Fibroblast of skin of right biceps (primary cell): ENCODE results near the gene TUBA3E.
A peak's percentile ranks its signal among the peaks of the same experiment; 100 is the strongest.
"Not testable (repeated sequence)": the region's sequence is repeated elsewhere in the genome, so short reads cannot be mapped to it uniquely, and the experiment has no call there.

ENCODE experiments used
- DNase-seq: peaks from one replicate; pipeline ENCODE4 v3.0.0-alpha.2; 2013

Gene TUBA3E

GRCh38 chr2:130160838-130161705 is 37.2 kb downstream of the TUBA3E start:
- DNase-seq = not testable (repeated sequence)

- no peak for DNase-seq
Measured at GRCh38 chr2:130160131-130160530, 38.1 kb downstream of the TUBA3E start.

DNA sequence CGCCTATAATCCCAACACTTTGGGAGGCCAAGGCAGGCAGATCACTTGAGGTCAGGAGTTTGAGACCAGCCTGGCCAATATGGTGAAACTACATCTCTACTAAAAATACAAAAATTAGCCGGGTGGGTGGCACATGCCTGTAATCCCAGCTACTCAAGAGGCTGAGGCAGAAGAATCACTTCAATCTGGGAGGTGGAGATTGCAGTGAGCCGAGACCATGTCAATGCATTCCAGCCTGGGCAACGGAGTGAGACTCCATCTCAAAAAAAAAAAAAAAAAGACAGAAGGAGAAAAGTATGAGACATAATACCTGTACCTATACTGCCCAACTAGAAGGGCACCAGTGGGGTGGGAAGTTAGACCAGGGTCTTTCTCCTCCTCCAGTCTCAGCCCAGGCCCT is 38.9 kb downstream of the TUBA3E start:
- DNase-seq = not testable (repeated sequence)

GRCh38 chr2:130158631-130159030 is 39.6 kb downstream of the TUBA3E start:
- no peak for DNase-seq

DNA sequence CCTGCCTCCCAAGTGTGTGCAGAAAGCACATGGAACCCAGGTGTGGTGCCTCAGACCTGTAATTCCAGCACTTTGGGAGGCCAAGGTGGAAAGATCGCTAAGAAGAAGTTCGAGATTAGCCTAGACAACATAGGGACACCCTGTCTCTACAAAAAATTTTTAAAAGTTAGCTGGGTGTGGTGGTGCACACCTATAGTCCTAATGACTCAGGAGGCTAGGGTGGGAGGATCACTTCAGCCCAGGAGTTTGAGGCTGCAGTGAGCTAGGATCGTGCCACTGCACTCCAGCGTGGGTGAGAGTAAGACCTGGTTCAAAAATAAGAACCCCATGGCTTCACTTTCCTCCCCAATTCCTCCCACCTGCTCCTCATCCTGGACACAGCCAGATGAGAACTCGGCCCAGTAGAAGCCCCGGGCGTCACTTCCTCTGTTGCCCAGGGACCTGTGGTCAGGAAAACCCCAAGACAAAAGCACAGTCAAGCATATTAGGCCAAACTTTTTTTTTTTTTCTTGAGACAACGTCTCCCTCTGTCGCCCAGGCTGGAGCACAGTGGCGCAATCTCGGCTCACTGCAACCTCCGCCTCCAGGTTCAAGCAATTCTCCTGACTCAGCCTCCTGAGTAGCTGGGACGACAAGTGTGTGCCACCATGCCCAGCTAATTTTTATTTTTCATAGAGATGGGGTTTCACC is 40.3 kb downstream of the TUBA3E start:
- DNase-seq = not testable (repeated sequence)

DNA sequence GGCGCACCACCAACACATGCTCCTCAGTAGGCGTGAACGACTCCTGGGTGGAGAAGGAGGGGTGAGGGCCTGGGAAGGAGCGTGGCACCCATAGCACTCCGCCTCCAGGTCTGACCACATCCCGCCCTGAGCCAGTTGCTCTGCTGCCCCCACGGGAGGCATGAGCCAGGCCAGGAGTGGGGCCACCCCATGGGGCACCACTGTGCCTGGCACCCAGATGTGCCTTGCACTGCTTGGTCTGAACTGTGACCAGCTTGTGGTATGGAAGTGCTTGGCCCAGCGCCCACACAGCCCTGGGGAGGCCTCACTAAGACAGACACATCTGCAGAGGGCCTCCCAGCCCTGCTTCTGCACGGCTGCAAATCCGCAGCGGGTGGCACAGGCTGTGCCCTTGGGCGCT is 40.9 kb downstream of the TUBA3E start:
- DNase-seq = not testable (repeated sequence)

DNA sequence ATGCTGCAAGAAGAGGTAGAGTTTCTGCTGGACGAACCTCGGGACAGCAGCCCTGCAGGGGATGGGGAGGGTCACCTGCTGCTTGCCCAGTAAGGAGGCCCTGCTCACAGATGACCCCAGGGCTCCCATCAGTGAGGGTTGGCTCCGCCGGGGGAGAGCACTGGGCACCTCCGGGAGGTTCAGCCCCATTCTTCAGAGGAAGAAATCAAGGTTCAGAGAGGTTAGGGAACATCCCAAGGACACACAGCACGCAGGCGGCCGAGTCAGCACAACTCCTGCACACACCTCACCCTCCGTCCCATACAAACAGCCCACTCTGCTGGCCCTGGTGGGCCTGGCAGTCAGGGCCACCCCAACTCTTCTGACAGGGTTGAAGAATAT is 41.6 kb downstream of the TUBA3E start:
- no peak for DNase-seq

- peak; percentile 55 for DNase-seq
Measured at GRCh38 chr2:130155956-130156623, 42.1 kb downstream of the TUBA3E start.

- DNase-seq = no peak
Measured at GRCh38 chr2:130154773-130155765, 43.2 kb downstream of the TUBA3E start.

DNA sequence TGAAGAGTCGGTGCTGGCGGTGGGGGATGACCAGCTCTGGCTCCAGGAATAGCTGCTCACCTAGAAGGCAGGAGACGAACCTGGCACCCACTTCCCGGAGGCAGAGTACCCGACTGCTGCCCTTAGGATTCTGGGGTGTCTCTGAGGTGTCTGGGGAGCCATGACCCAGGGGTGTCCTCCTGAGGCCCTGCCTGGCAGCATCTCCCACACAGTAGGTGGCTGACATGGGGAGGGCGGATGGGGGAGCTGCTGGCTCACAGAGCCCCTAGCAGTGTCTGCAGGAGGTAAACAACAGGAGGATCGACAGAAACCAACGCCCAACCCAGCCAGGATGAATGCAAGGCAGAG is 43.8 kb downstream of the TUBA3E start:
- DNase-seq = not testable (repeated sequence)

DNA sequence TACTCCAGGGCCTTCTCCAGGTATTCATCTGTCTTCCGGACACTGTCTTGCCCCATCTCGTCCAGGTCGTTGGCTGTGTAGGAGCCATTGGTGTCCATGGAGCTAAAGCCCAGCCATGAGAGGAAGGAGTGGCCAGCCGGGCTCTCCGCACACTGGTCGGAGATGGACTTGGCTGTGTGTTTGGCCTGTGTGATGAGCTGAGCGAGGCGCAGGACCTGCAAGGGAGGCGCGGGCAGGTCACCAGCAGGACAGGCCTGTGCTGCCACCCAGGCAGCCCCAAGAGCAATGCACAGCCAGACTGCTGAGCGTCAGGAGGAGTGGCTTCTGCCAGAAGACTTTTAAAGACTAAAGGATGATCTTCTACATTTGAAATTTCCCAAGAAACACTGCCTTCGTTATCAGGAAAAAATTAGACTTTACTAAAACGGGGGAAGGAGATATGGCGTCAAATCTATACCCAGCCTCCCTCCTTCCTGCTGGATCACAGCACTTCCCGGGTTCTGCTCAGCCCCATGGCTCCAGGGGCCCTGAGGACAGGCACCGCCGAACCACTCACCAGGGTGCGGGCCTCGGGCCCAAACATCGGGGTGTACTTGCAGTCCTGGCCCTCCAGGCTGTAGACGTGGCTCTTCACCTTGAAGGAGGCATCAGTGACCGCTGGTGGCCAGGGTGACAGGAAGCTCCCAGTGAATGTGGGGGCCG is 44.4 kb downstream of the TUBA3E start:
- DNase-seq = not testable (repeated sequence)

- DNase-seq = no peak
Measured at GRCh38 chr2:130152816-130153595, 45.2 kb downstream of the TUBA3E start.

DNA sequence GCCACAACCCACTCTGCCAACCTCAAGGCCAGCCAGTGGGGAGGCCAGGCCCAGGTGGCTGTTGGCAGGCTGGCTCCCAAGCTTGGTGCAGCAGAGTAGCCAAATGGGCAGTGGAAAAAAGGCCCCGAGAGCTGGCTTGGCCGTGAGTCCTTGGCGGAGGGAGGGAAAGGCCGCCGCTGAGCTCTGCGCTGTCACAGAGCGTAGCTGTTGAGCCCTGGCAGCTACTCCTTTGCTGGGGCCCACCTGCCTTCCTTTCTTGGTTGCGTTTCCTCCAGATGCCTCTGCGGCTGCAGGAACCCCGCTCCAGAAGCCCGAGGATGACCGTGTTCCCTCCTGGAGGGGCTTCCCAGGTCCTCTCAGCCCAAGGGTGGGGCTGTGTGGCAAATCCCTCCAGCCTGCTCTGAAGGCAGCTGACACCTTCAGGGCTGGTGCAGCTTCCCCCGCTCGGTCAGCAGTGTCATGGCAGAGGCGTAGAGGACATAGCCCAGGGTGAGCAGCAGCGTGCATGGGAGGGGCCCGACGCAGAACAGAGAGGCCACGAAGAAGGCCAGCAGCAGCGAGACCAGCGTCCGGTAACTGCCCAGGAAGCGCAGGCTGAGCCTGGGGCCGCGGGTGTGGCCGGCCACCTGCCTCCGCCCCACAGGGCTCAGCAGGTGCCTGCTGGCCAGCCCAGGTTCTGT is 46.0 kb downstream of the TUBA3E start:
- not testable (repeated sequence) for DNase-seq

DNA sequence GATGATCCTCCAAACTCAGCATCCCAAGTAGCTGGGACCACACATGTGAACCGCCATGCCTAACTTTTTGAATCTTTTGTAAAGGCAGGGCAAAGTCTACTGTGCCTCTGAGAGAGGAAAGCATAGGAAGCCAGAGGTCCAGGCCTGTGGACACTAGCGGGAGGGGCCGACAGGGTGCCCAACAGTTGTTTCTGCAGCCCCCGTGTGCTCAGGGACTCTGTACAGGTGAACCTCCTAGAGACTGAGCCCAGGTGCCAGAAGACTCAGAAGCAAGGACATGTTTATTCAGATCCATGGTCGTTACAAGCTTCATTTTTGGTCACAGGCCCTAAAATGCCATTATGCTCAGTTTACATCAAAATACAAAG is 47.1 kb downstream of the TUBA3E start:
- not testable (repeated sequence) for DNase-seq

DNA sequence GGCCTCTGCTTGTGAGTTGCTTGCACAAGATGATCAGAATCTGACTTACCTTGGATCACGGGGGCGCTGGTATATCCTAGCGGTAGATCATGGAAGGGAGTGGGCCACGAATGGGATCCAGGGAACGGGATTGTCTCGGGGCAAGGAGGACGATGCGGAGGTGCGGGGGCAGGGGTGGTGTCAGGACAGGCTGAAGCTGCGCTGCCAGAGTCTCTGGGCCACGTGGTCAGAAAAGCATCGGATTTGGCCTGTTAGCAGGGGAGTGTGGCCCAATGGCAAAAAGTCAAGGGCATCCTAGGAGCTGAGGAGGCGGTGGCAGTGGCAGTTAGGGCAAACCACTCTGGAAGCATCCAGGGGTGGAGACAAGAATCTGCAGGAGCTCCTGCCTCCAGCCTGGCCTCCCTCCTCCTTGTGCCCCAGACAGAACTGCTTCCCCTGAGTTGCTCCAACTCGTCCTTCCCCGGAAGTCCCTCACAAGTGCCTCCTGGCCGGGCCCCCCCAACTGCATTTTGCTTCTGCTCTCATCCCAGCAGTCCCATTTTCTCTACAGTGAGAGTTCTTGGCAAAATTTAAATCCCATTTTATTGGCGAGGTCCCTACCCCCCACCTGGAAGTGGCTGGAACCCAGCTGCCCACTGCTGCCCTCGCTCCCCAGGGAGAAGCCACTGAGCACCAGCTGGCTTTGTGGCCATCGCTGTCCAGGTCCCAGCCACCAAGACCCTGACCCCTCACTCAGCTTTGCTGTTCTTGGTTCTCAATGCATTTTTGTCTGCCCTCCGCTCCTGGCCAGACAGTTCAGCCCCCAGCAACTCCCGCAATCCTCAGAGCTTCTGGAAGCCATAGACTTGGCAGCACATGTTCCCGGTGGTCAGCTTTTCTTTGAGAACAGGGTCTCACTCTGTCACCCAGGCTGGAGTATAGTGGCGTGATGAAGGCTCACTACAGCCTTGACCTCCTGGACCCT is 47.8 kb downstream of the TUBA3E start:
- no peak for DNase-seq

- not testable (repeated sequence) for DNase-seq
Measured at GRCh38 chr2:130148515-130148914, 49.7 kb downstream of the TUBA3E start.

DNA sequence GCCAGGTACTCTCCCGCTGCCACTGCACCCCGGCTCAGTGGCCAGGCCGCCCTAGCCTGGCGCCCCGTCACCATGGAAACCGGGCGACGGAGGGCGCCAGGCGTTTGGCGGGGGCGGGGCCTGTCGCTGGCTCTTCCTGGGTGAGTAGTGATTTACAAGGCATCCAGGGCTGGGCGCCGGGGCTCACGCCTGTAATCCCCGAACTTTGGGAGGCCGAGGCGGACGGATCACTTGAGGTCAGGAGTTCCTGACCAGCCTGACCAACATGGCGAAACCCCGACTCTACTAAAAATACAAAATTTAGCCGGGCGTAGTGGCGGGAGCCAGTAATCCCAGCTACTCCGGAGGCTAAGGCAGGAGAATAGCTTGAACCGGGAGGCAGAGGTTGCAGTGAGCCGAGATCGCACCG is 53.2 kb downstream of the TUBA3E start, which contains the start of gene CCDC74B:
TSS of gene CCDC74B (minus strand) at position 107 of the 409 bp plus-strand sequence. CDS start 116 bp downstream, outside the sequence.
- peak; percentile 54 for DNase-seq

DNA sequence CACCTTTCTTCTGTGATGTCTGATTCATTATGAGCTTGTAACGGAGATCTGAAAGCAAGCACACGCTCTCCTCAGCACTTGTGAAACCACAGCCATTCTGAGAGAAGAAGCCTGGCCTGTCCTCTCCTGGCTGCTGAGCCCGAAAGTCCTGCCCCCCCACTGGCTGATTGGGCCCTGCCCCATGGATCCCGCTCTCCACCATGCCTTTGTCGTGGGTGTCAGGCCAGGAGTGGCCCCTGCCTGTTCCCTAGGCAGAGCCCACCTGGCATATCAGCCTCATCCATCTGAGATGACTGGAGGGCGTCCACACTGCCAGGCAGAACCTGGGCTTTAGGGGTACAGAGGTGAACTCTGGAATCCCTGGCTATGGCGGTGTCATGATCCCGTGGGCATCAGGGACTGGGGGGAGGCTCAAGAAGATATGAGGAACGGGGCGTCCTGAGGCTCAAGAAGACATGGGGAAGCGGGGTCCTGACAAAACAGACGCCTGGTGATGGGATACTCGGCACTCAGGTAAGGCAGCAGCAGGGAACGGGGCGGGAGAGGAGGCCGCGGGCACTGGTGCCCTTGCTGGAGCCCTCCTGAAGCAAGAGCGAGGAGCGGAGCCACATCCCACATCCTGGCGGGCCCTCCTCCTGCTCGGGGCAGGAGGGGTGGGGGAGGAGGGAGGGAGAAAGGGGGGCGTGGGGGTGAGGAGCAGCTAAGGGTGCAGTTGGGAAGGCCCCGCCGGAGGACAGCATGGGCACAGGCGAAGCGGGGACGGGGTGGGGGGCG is 54.8 kb downstream of the TUBA3E start:
- peak; percentile 8 for DNase-seq
